HCT116 (cell line): ENCODE results near the gene DNASE2. TPM values are rescaled to one million over a fixed set of nuclear protein-coding genes. Genes with fewer than 3 reads are reported as not detected.

Experiments
- ATAC-seq: fragments of 200-7000 bp; cut with Tn5 transposase; 2 replicates; pipeline ENCODE4 v1.9.1; 2020; ENCODE audit warnings: mild to moderate bottlenecking, moderate library complexity
- BruUV-seq: library from RNA; stranded (reverse); fragments of 400-500 nt; replicated peaks from 2 replicates; lab custom pipeline; 2021; lab: Mats Ljungman, UMichigan
- CTCF ChIA-PET: fragments of 300-600 bp; sonication (Branson Sonifier 250); formaldehyde crosslinking; loops from one replicate; lab custom pipeline; 2021; ENCODE audit warnings: antibody characterized with exemption; lab: Charles Lee
- POLR2A ChIA-PET: fragments of 300-600, 350-600 bp; sonication (Branson Sonifier 250); formaldehyde crosslinking; loops from one replicate; lab custom pipeline; 2021; ENCODE audit warnings: antibody characterized with exemption; lab: Charles Lee
- RAD21 ChIA-PET, 2 experiments: fragments of 300-600 bp; sonication (Branson Sonifier 250); formaldehyde crosslinking; loops; one replicate each; lab custom pipeline; 2023; ENCODE audit warnings: low total read pairs in 2 of 2; ENCODE audit not compliant: uncharacterized antibody in 2 of 2, unreplicated experiment in 2 of 2, low non-redundant PET in 1 of 2; lab: Charles Lee
- DNase-seq: peaks from one replicate; pipeline ENCODE4 v3.0.0-alpha.2; 2010; ENCODE audit warnings: low read depth, low spot score
- H2AFZ ChIP-seq: fragments of 200-600 bp; shearing (Covaris generic), sonication (generic); 2 replicates; pipeline ENCODE4 v1.6.1; 2017; ENCODE audit warnings: low read depth, mixed run types, mixed read lengths, antibody characterized with exemption, low read length; ENCODE audit not compliant: poor library complexity, severe bottlenecking
- H3K27ac ChIP-seq: 2 replicates; pipeline ENCODE4 v1.5.1; 2012; ENCODE audit warnings: low read depth, low read length
- H3K27me3 ChIP-seq: fragments of 200-600 bp; sonication (generic); 2 replicates; pipeline ENCODE4 v1.6.1; 2016; ENCODE audit warnings: mixed run types, low read length, mixed read lengths; ENCODE audit not compliant: insufficient read depth
- H3K36me3 ChIP-seq, 2 experiments: fragments of 200-500 bp in 1 of 2; fragments of 200-600 bp in 1 of 2; sonication (Bioruptor generic) in 1 of 2; sonication (generic) in 1 of 2; 2 replicates each; pipeline versions ENCODE4 v1.5.1 to v1.6.1; 2014 to 2016; ENCODE audit warnings: low read length in 2 of 2, inconsistent platforms in 1 of 2, mixed read lengths in 1 of 2, mixed run types in 1 of 2; ENCODE audit not compliant: insufficient read depth in 2 of 2, control insufficient read depth in 1 of 2
- H3K4me1 ChIP-seq, 2 experiments: fragments of 200-600 bp in 1 of 2; sonication (generic) in 1 of 2; 2 replicates each; pipeline versions ENCODE4 v1.5.1 to v1.6.1; 2012 to 2017; ENCODE audit warnings: low read length in 2 of 2, inconsistent platforms in 1 of 2, mild to moderate bottlenecking in 1 of 2, mixed read lengths in 1 of 2, mixed run types in 1 of 2, moderate library complexity in 1 of 2; ENCODE audit not compliant: insufficient read depth in 2 of 2, control insufficient read depth in 1 of 2
- H3K4me2 ChIP-seq: fragments of 200-600 bp; sonication (generic); 2 replicates; pipeline ENCODE4 v1.6.1; 2017; ENCODE audit warnings: mixed run types, low read length, mixed read lengths
- H3K4me3 ChIP-seq, 2 experiments: fragments of 200-600 bp in 1 of 2; sonication (generic) in 1 of 2; replicated peaks in 1 of 2; 2 replicates each; pipeline ENCODE4 v1.5.1; 2011 to 2016; ENCODE audit warnings: low read length in 2 of 2, control low read depth in 1 of 2, low read depth in 1 of 2, mild to moderate bottlenecking in 1 of 2, mixed read lengths in 1 of 2, mixed run types in 1 of 2
- H3K79me2 ChIP-seq: fragments of 200-600 bp; sonication (generic); 2 replicates; pipeline ENCODE4 v1.6.1; 2017; ENCODE audit warnings: mild to moderate bottlenecking, mixed run types, low read length, moderate library complexity, mixed read lengths; ENCODE audit not compliant: insufficient read depth
- H3K9ac ChIP-seq: fragments of 200-600 bp; sonication (generic); 2 replicates; pipeline ENCODE4 v1.6.1; 2016; ENCODE audit warnings: low read length, mixed read lengths
- H3K9me2 ChIP-seq: fragments of 200-600 bp; sonication (generic), shearing (Covaris generic); 2 replicates; pipeline ENCODE4 v1.6.1; 2017; ENCODE audit warnings: mixed run types, mild to moderate bottlenecking, moderate library complexity; ENCODE audit not compliant: insufficient read depth
- H3K9me3 ChIP-seq, 2 experiments: fragments of 200-500 bp in 1 of 2; fragments of 200-600 bp in 1 of 2; sonication (Bioruptor generic) in 1 of 2; sonication (generic) in 1 of 2; 2 replicates each; pipeline ENCODE4 v1.6.1; 2014 to 2017; ENCODE audit warnings: low read length in 2 of 2, mixed read lengths in 2 of 2, inconsistent platforms in 1 of 2, low read depth in 1 of 2, mild to moderate bottlenecking in 1 of 2, mixed run types in 1 of 2, moderate library complexity in 1 of 2; ENCODE audit not compliant: control insufficient read depth in 1 of 2, insufficient read depth in 1 of 2
- H4K20me1 ChIP-seq: fragments of 200-600 bp; sonication (generic), shearing (Covaris generic); 2 replicates; pipeline ENCODE4 v1.6.1; 2017; ENCODE audit warnings: mixed run types, mild to moderate bottlenecking, moderate library complexity; ENCODE audit not compliant: insufficient read depth
- CBX3 ChIP-seq: IDR thresholded peaks from 2 replicates; pipeline ENCODE4 v1.6.1; 2012; ENCODE audit warnings: low read depth
- CEBPB ChIP-seq: IDR thresholded peaks from 2 replicates; pipeline ENCODE4 v1.6.1; 2012; ENCODE audit warnings: low read depth
- EGR1 ChIP-seq: IDR thresholded peaks from 2 replicates; pipeline ENCODE4 v1.6.1; 2012; ENCODE audit warnings: low read depth
- ELF1 ChIP-seq: IDR thresholded peaks from 2 replicates; pipeline ENCODE4 v1.6.1; 2012; ENCODE audit warnings: low read depth, borderline replicate concordance
- EZH2 ChIP-seq: fragments of 200-600 bp; sonication (generic); IDR thresholded peaks from 2 replicates; pipeline ENCODE4 v1.6.1; 2017; ENCODE audit warnings: antibody characterized with exemption, mixed run types
- EZH2phosphoT487 ChIP-seq: fragments of 200-600 bp; IDR thresholded peaks from 2 replicates; pipeline ENCODE4 v1.6.1; 2018; ENCODE audit warnings: antibody characterized with exemption, borderline replicate concordance
- JUND ChIP-seq: IDR thresholded peaks from 2 replicates; pipeline ENCODE4 v1.6.1; 2012
- MAX ChIP-seq: IDR thresholded peaks from 2 replicates; pipeline ENCODE4 v1.6.1; 2012
- POLR2A ChIP-seq: IDR thresholded peaks from 2 replicates; pipeline ENCODE4 v1.7.0; 2011; ENCODE audit warnings: borderline replicate concordance; ENCODE audit not compliant: insufficient read depth, insufficient read length; ENCODE audit errors: extremely low read depth
- RAD21 ChIP-seq: IDR thresholded peaks from 2 replicates; pipeline ENCODE4 v1.6.1; 2012; ENCODE audit warnings: low read depth, mild to moderate bottlenecking
- REST ChIP-seq: IDR thresholded peaks from 2 replicates; pipeline ENCODE4 v1.6.1; 2012; ENCODE audit warnings: low read depth
- SIN3A ChIP-seq: IDR thresholded peaks from 2 replicates; pipeline ENCODE4 v1.6.1; 2012; ENCODE audit warnings: low read depth
- SP1 ChIP-seq: IDR thresholded peaks from 2 replicates; pipeline ENCODE4 v1.6.1; 2012; ENCODE audit warnings: low read depth
- SRF ChIP-seq: IDR thresholded peaks from 2 replicates; pipeline ENCODE4 v1.6.1; 2012; ENCODE audit warnings: low read depth
- TCF7L2 ChIP-seq: IDR thresholded peaks from 2 replicates; pipeline ENCODE4 v1.7.0; 2011; ENCODE audit warnings: borderline replicate concordance, inconsistent platforms; ENCODE audit not compliant: insufficient read depth, insufficient read length; ENCODE audit errors: extremely low read depth
- YY1 ChIP-seq: IDR thresholded peaks from 2 replicates; pipeline ENCODE4 v1.6.1; 2011; ENCODE audit warnings: low read length, low read depth, moderate library complexity, mild to moderate bottlenecking; ENCODE audit not compliant: insufficient replicate concordance; ENCODE audit errors: extremely low read depth
- ZBTB33 ChIP-seq: IDR thresholded peaks from 2 replicates; pipeline ENCODE4 v1.6.1; 2011; ENCODE audit warnings: mild to moderate bottlenecking, low read length, moderate library complexity; ENCODE audit not compliant: insufficient replicate concordance; ENCODE audit errors: extremely low read depth
- ZFX ChIP-seq: fragments of 450-650 bp; IDR thresholded peaks from 2 replicates; pipeline ENCODE4 v1.6.1; 2017
- intact Hi-C: fragments of 100-400 bp; cut with micrococcal nuclease; formaldehyde crosslinking; loops from 2 replicates; pipeline ENCODE4 v1.10.0; 2022
- total RNA-seq: library from RNA; stranded (reverse); gene quantifications from one replicate; pipeline ENCODE4 v1.2.1, GENCODE V29; 2021; ENCODE audit not compliant: unreplicated experiment
- TF ChIP-seq, protein P1 (sequence below): IDR thresholded peaks from 2 replicates; pipeline ENCODE4 v1.6.1; 2012

Gene DNASE2
- total RNA-seq, 1 experiment from 2014 or later, result 36.6 TPM

DNA sequence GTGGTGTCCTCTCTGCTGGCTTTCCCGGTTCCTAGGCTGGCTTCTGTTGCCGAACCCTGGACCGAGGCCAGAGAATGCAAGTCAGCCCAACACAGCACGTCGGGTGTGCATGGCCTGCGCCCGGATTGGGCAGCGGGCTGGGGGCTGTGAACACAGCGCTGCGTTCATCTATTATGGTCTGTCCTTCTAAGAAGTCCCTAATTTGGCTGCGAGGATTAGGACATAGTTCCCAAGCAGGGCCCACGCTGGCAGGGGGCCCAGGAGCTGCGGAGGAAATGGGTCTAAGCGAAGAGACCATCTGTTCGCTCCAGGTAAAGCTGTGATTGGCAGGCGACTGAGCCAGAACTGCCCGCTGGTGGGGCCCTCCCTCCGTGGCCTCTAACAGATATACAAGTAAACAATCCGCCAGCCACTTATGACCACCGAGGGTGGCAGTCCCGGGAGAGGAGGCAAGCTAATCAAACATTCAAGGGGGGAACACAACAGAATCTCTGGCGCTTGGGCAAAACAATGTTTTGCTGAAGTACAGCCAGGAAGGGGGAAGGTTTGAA is 31.8 kb upstream of the DNASE2 start:
- POLR2A ChIA-PET, result no interaction called here
- H3K9ac ChIP-seq, result no peak overlapping the region
- intact Hi-C loops, result no loop called here
- H3K79me2 ChIP-seq, result no peaks in the 10 kb centered on the region
- no peaks in the 10 kb centered on the region for H3K9me2 ChIP-seq
- TF ChIP-seq ZBTB33 (no peak), ELF1 (no peak), SP1 (no peak), EGR1 (no peak), JUND (no peak), SIN3A (no peak), EZH2phosphoT487 (no peak), EZH2 (no peak), POLR2A (no peak), SRF (no peak), ZFX (no peak), YY1 (no peak), CEBPB (no peak), REST (no peak), MAX (no peak), TCF7L2 (no peak), CBX3 (no peak), RAD21 (no peak)
- TF ChIP-seq, protein P1, sequence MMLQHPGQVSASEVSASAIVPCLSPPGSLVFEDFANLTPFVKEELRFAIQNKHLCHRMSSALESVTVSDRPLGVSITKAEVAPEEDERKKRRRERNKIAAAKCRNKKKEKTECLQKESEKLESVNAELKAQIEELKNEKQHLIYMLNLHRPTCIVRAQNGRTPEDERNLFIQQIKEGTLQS, result no peak
- no peak overlapping the region for H3K4me2 ChIP-seq
- no peaks in the 10 kb centered on the region for H3K4me1 ChIP-seq
- H2AFZ ChIP-seq, result no peak overlapping the region
- no peak overlapping the region for H3K4me3 ChIP-seq
- CTCF ChIA-PET, result no interaction called here
- H3K36me3 ChIP-seq, result no peaks in the 10 kb centered on the region
- ATAC-seq (no peak), DNase-seq (no peak)
- no peak overlapping the region for H3K27ac ChIP-seq
- no peaks in the 10 kb centered on the region for H3K27me3 ChIP-seq
- H4K20me1 ChIP-seq, result no peaks in the 10 kb centered on the region
- RAD21 ChIA-PET, result no interaction called here
- BruUV-seq, result no TSS peak
- no peaks in the 10 kb centered on the region for H3K9me3 ChIP-seq
